Esophagus muscularis mucosa (tissue), 4 donors: ENCODE data around the gene LIN7C. TPM values are rescaled to one million over a fixed set of nuclear protein-coding genes. Genes with fewer than 3 reads are reported as not detected.

Experiments used
- DNase-seq: peaks from one replicate; pipeline ENCODE4 v3.0.0-alpha.2; 2017; ENCODE audit errors: extremely low spot score
- H3K27ac ChIP-seq, 4 donors: fragments of 200-600 bp; sonication (generic); replicated peaks in 1 of 4; 1 replicate in 3 of 4; 2 replicates in 1 of 4; pipeline ENCODE4 v1.5.1; 2016 to 2019; ENCODE audit warnings: mild to moderate bottlenecking in 1 of 4
- H3K27me3 ChIP-seq, 4 donors: fragments of 200-600 bp; sonication (generic); one replicate each; pipeline versions ENCODE4 v1.5.1 to v1.6.0; 2016 to 2019
- H3K36me3 ChIP-seq, 4 donors: fragments of 200-600 bp; sonication (generic); one replicate each; pipeline ENCODE4 v1.5.1; 2016 to 2019
- H3K4me1 ChIP-seq, 4 donors: fragments of 200-600 bp; sonication (generic); one replicate each; pipeline ENCODE4 v1.5.1; 2016 to 2019
- H3K4me3 ChIP-seq, 4 donors: fragments of 200-600 bp; sonication (generic); 1 replicate in 2 of 4; 2 replicates in 2 of 4; pipeline ENCODE4 v1.5.1; 2016 to 2019; ENCODE audit warnings: mild to moderate bottlenecking in 4 of 4, moderate library complexity in 1 of 4
- H3K9me3 ChIP-seq, 4 donors: fragments of 200-600 bp; sonication (generic); 1 replicate in 3 of 4; 2 replicates in 1 of 4; pipeline ENCODE4 v1.5.1; 2016 to 2019
- CTCF ChIP-seq, 3 experiments: fragments of 200-600 bp in 2 of 3; fragments of 450-650 bp in 1 of 3; sonication (generic) in 2 of 3; IDR thresholded peaks; one replicate each; pipeline ENCODE4 v1.5.1; 2017 to 2019; ENCODE audit warnings: antibody characterized with exemption in 3 of 3, mild to moderate bottlenecking in 2 of 3, moderate library complexity in 1 of 3
- EP300 ChIP-seq: sonication (generic); formaldehyde crosslinking; IDR thresholded peaks from one replicate; pipeline ENCODE4 v1.6.1; 2017; ENCODE audit warnings: antibody characterized with exemption
- POLR2A ChIP-seq: fragments of 450-650 bp; IDR thresholded peaks from one replicate; pipeline ENCODE4 v1.6.1; 2017; ENCODE audit warnings: antibody characterized with exemption, moderate library complexity, mild to moderate bottlenecking, low read depth
- POLR2AphosphoS5 ChIP-seq, 2 donors: sonication (generic); formaldehyde crosslinking; IDR thresholded peaks; one replicate each; pipeline ENCODE4 v1.6.1; 2017; ENCODE audit warnings: antibody characterized with exemption in 2 of 2
- WGBS: methylation state at CpG from one replicate; pipeline ENCODE4 v1.1.5; 2018; 5-methylcytosine and 5-hydroxymethylcytosine counted together
- intact Hi-C: fragments of 100-400 bp; cut with DNase I; formaldehyde crosslinking; loops from one replicate; pipeline ENCODE4 v1.15.1; 2023
- total RNA-seq, 4 donors: library from RNA; depleted of rRNA; stranded (reverse); fragments of >200 nt; gene quantifications; one replicate each; pipeline versions ENCODE4 v1.1.0 to v1.2.1, GENCODE V29; 2016

The LIN7C gene
- total RNA-seq, 4 donors from 2014 or later, result 33.2 to 46.3 (median 44.0) TPM

- Histone ChIP-seq H3K36me3 (no peaks in the 10 kb centered on the region), H3K4me1 (peaks cover 3 to 37% (median 24%) of the 10 kb centered on the region in 4 donors), H3K9me3 (no peaks in the 10 kb centered on the region), H3K4me3 (no peak overlapping the region), H3K27me3 (no peaks in the 10 kb centered on the region), H3K27ac (no peak overlapping the region)
- no peak for DNase-seq
- intact Hi-C loops, result no loop called here
- 56% methylated on average over 2 of the region's 2 CpGs for WGBS
- TF ChIP-seq CTCF (IDR thresholded peaks at IDR 0.05) (no peak), POLR2AphosphoS5 (IDR thresholded peaks at IDR 0.05) (no peak), EP300 (no peak), POLR2A (no peak)
Measured at GRCh38 chr11:27456140-27456794, 50.3 kb downstream of the LIN7C start.

- WGBS, result 95% methylated on average over 4 of the region's 4 CpGs
- no peak for DNase-seq
- H3K4me3 ChIP-seq, result no peak overlapping the region
- H3K27ac ChIP-seq, result no peak overlapping the region
- intact Hi-C loops, result no loop called here
- peaks cover 3 to 43% (median 27%) of the 10 kb centered on the region in 4 donors for H3K4me1 ChIP-seq
- no peaks in the 10 kb centered on the region for H3K9me3 ChIP-seq
- TF ChIP-seq POLR2A (no peak), CTCF (IDR thresholded peaks at IDR 0.05) (no peak), POLR2AphosphoS5 (IDR thresholded peaks at IDR 0.05) (no peak), EP300 (no peak)
- no peaks in the 10 kb centered on the region for H3K36me3 ChIP-seq
- no peaks in the 10 kb centered on the region for H3K27me3 ChIP-seq
Measured at GRCh38 chr11:27455667-27456066, 50.9 kb downstream of the LIN7C start.

GRCh38 chr11:27453701-27454100, 52.9 kb downstream of the LIN7C start:
- WGBS, result 88% methylated on average over 1 of the region's 1 CpG
- TF ChIP-seq CTCF (IDR thresholded peaks at IDR 0.05), result no peak
- no peak for TF ChIP-seq EP300
- TF ChIP-seq POLR2AphosphoS5 (IDR thresholded peaks at IDR 0.05), result no peak
- TF ChIP-seq POLR2A, result no peak
- H3K9me3 ChIP-seq, result no peaks in the 10 kb centered on the region
- H3K27ac ChIP-seq, result no peak overlapping the region
- no peaks in the 10 kb centered on the region for H3K27me3 ChIP-seq
- intact Hi-C loops, result no loop called here
- no peaks in the 10 kb centered on the region for H3K36me3 ChIP-seq
- DNase-seq, result no peak
- peaks cover 3 to 39% (median 21%) of the 10 kb centered on the region in 4 donors for H3K4me1 ChIP-seq
- no peak overlapping the region for H3K4me3 ChIP-seq

GRCh38 chr11:27452147-27452546, 54.4 kb downstream of the LIN7C start:
- intact Hi-C loops, result no loop called here
- DNase-seq, result no peak
- no peak for TF ChIP-seq POLR2A
- no peak for TF ChIP-seq CTCF (IDR thresholded peaks at IDR 0.05)
- TF ChIP-seq EP300, result no peak
- no peak for TF ChIP-seq POLR2AphosphoS5 (IDR thresholded peaks at IDR 0.05)
- Histone ChIP-seq H3K9me3 (no peaks in the 10 kb centered on the region), H3K27ac (no peak overlapping the region), H3K36me3 (no peaks in the 10 kb centered on the region), H3K27me3 (no peaks in the 10 kb centered on the region), H3K4me3 (no peak overlapping the region), H3K4me1 (peaks cover 0 to 39% (median 20%) of the 10 kb centered on the region in 4 donors)
- WGBS, result 96% methylated on average over 3 of the region's 3 CpGs
